ENCODE measurements around the gene HSPB8.

The HSPB8 gene

GRCh38 chr12:119151445-119152026 lies 27.2 kb upstream of the HSPB8 start:
- no peak overlapping the region for H2AFZ ChIP-seq (ENCODE audit: low read length)
- no peak overlapping the region for H3K4me3 ChIP-seq (ENCODE audit: low read depth, low read length, poor library complexity, severe bottlenecking)
- TF ChIP-seq CTCF (IDR thresholded peaks at IDR 0.05; ENCODE audit: low read length) (no peak), EZH2 (IDR thresholded peaks at IDR 0.05; ENCODE audit: borderline replicate concordance, low read length) (no peak)
- H3K36me3 ChIP-seq (ENCODE audit: insufficient read depth, low read length), result no peaks in the 10 kb centered on the region
- no peaks in the 10 kb centered on the region for H3F3A ChIP-seq (ENCODE audit: insufficient read depth, low read length)
- no peaks in the 10 kb centered on the region for H3K79me2 ChIP-seq (ENCODE audit: insufficient read depth, low read length)
- no peaks in the 10 kb centered on the region for H3K4me1 ChIP-seq (ENCODE audit: insufficient read depth, low read length, severe bottlenecking)
- H3K9me3 ChIP-seq (ENCODE audit: low read length), result no peaks in the 10 kb centered on the region
- H3K9ac ChIP-seq (ENCODE audit: low read length), result no peak overlapping the region
- no peak overlapping the region for H3K4me2 ChIP-seq (ENCODE audit: low read length)
- no peaks in the 10 kb centered on the region for H3K9me2 ChIP-seq (ENCODE audit: low read depth, low read length)
- no peaks in the 10 kb centered on the region; the same call in 1 of the 2 replicates for H3K27me3 ChIP-seq (ENCODE audit: insufficient read depth, low read length)
- H4K20me1 ChIP-seq (ENCODE audit: insufficient read depth, low read length), result no peaks in the 10 kb centered on the region
- no peak overlapping the region for H3K27ac ChIP-seq (ENCODE audit: low read depth, low read length, poor library complexity, severe bottlenecking)

GRCh38 chr12:119153477-119154434 lies 25.0 kb upstream of the HSPB8 start:
- Histone ChIP-seq H4K20me1 (ENCODE audit: insufficient read depth, low read length) (no peaks in the 10 kb centered on the region), H2AFZ (ENCODE audit: low read length) (no peak overlapping the region), H3K4me2 (ENCODE audit: low read length) (no peak overlapping the region), H3K27me3 (ENCODE audit: insufficient read depth, low read length) (no peaks in the 10 kb centered on the region; the same call in 1 of the 2 replicates), H3K9ac (ENCODE audit: low read length) (no peak overlapping the region), H3K4me3 (ENCODE audit: low read depth, low read length, poor library complexity, severe bottlenecking) (no peak overlapping the region), H3K27ac (ENCODE audit: low read depth, low read length, poor library complexity, severe bottlenecking) (no peak overlapping the region), H3K36me3 (ENCODE audit: insufficient read depth, low read length) (no peaks in the 10 kb centered on the region), H3K79me2 (ENCODE audit: insufficient read depth, low read length) (no peaks in the 10 kb centered on the region), H3K4me1 (ENCODE audit: insufficient read depth, low read length, severe bottlenecking) (no peaks in the 10 kb centered on the region), H3K9me3 (ENCODE audit: low read length) (no peaks in the 10 kb centered on the region), H3K9me2 (ENCODE audit: low read depth, low read length) (no peaks in the 10 kb centered on the region), H3F3A (ENCODE audit: insufficient read depth, low read length) (no peaks in the 10 kb centered on the region)
- TF ChIP-seq EZH2 (IDR thresholded peaks at IDR 0.05; ENCODE audit: borderline replicate concordance, low read length) (no peak), CTCF (IDR thresholded peaks at IDR 0.05; ENCODE audit: low read length) (no peak)

GRCh38 chr12:119154435-119154818 lies 24.3 kb upstream of the HSPB8 start:
- H3F3A ChIP-seq (ENCODE audit: insufficient read depth, low read length), result no peaks in the 10 kb centered on the region
- H3K27ac ChIP-seq (ENCODE audit: low read depth, low read length, poor library complexity, severe bottlenecking), result no peak overlapping the region
- no peak overlapping the region for H3K4me3 ChIP-seq (ENCODE audit: low read depth, low read length, poor library complexity, severe bottlenecking)
- H3K9me2 ChIP-seq (ENCODE audit: low read depth, low read length), result no peaks in the 10 kb centered on the region
- H3K79me2 ChIP-seq (ENCODE audit: insufficient read depth, low read length), result no peaks in the 10 kb centered on the region
- TF ChIP-seq EZH2 (IDR thresholded peaks at IDR 0.05; ENCODE audit: borderline replicate concordance, low read length), result no peak
- TF ChIP-seq CTCF (IDR thresholded peaks at IDR 0.05; ENCODE audit: low read length), result no peak
- no peak overlapping the region for H3K4me2 ChIP-seq (ENCODE audit: low read length)
- H3K27me3 ChIP-seq (ENCODE audit: insufficient read depth, low read length), result no peaks in the 10 kb centered on the region; the same call in 1 of the 2 replicates
- no peaks in the 10 kb centered on the region for H3K9me3 ChIP-seq (ENCODE audit: low read length)
- H2AFZ ChIP-seq (ENCODE audit: low read length), result no peak overlapping the region
- H4K20me1 ChIP-seq (ENCODE audit: insufficient read depth, low read length), result no peaks in the 10 kb centered on the region
- no peaks in the 10 kb centered on the region for H3K36me3 ChIP-seq (ENCODE audit: insufficient read depth, low read length)
- H3K9ac ChIP-seq (ENCODE audit: low read length), result no peak overlapping the region
- no peaks in the 10 kb centered on the region for H3K4me1 ChIP-seq (ENCODE audit: insufficient read depth, low read length, severe bottlenecking)
